ENCODE data around the gene KLK12.

GRCh38 chr19:51047031-51047335 is 12.2 kb upstream of the KLK12 start:
- no peak for TF ChIP-seq YY1 (IDR thresholded peaks at IDR 0.05; ENCODE audit: insufficient read depth, insufficient replicate concordance, low read depth, low read length)
- TF ChIP-seq, protein P1, sequence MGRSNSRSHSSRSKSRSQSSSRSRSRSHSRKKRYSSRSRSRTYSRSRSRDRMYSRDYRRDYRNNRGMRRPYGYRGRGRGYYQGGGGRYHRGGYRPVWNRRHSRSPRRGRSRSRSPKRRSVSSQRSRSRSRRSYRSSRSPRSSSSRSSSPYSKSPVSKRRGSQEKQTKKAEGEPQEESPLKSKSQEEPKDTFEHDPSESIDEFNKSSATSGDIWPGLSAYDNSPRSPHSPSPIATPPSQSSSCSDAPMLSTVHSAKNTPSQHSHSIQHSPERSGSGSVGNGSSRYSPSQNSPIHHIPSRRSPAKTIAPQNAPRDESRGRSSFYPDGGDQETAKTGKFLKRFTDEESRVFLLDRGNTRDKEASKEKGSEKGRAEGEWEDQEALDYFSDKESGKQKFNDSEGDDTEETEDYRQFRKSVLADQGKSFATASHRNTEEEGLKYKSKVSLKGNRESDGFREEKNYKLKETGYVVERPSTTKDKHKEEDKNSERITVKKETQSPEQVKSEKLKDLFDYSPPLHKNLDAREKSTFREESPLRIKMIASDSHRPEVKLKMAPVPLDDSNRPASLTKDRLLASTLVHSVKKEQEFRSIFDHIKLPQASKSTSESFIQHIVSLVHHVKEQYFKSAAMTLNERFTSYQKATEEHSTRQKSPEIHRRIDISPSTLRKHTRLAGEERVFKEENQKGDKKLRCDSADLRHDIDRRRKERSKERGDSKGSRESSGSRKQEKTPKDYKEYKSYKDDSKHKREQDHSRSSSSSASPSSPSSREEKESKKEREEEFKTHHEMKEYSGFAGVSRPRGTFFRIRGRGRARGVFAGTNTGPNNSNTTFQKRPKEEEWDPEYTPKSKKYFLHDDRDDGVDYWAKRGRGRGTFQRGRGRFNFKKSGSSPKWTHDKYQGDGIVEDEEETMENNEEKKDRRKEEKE (IDR thresholded peaks at IDR 0.05) = no peak
- no peak for TF ChIP-seq ZBTB49 (CRISPR knock-in tag; IDR thresholded peaks at IDR 0.05; ENCODE audit: borderline replicate concordance)
- no peak for TF ChIP-seq RELA (CRISPR knock-in tag; IDR thresholded peaks at IDR 0.05)
- no peak for TF ChIP-seq ZNF232 (CRISPR knock-in tag; IDR thresholded peaks at IDR 0.05; ENCODE audit: borderline replicate concordance)

Data from HepG2 (cell line).